ENCODE results near the gene SHMT2. TPM values are rescaled to one million over a fixed set of nuclear protein-coding genes. Genes with fewer than 3 reads are reported as not detected.
A peak's percentile ranks its signal among the peaks of the same experiment; 100 is the strongest.

SHMT2 gene
- polyA plus RNA-seq, 3 donors, result 82.5 to 90.7 (median 89.9) TPM

DNA sequence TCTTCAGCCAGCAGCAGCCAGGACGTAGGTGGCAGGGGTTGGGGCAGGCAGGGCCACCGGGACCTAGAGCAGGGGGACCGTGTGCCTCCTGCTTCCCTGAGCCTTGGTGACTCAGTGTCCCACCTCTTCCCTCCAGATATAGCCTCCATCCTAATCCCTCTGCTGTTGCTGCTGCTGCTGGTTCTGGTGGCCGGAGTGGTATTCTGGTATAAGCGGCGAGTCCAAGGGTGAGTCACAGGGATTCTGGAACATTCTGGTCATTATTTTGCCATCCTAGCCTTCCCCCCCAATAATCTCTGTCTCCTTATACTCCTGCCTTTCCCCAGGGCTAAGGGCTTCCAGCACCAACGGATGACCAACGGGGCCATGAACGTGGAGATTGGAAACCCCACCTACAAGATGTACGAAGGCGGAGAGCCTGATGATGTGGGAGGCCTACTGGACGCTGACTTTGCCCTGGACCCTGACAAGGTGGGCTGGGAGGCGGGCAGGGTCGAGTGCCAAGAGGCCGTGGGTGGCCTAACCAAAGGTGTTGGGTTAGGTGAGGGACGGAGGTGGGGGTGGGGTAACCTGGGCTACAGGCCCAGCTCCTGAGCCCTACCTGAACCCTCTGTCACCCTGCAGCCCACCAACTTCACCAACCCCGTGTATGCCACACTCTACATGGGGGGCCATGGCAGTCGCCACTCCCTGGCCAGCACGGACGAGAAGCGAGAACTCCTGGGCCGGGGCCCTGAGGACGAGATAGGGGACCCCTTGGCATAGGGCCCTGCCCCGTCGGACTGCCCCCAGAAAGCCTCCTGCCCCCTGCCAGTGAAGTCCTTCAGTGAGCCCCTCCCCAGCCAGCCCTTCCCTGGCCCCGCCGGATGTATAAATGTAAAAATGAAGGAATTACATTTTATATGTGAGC is 17.5 kb upstream of the SHMT2 start:
- DNase-seq, result no peak

DNA sequence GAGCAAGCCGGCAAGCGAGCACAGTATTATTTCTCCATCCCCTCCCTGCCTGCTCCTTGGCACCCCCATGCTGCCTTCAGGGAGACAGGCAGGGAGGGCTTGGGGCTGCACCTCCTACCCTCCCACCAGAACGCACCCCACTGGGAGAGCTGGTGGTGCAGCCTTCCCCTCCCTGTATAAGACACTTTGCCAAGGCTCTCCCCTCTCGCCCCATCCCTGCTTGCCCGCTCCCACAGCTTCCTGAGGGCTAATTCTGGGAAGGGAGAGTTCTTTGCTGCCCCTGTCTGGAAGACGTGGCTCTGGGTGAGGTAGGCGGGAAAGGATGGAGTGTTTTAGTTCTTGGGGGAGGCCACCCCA is 16.8 kb upstream of the SHMT2 start:
- DNase-seq, result no peak

DNA sequence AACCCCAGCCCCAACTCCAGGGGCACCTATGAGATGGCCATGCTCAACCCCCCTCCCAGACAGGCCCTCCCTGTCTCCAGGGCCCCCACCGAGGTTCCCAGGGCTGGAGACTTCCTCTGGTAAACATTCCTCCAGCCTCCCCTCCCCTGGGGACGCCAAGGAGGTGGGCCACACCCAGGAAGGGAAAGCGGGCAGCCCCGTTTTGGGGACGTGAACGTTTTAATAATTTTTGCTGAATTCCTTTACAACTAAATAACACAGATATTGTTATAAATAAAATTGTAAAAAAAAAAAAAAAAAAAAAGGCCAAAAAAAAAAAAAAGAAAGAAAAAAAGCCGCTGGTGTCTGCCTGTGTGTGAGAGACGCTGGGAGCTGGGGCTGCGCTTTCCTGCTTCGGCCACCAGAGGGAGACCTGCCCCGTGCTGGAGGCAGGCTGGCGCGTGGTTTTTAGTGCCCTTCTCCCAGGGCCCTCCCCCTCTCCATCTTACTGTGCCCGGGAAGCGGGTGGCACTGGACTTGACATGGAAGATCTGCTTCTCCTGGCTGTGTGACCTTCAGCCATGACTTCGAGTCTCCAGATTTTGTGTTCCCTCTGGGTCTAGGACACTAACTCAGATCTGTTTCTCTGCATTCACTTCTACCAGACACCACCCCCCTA is 16.3 kb upstream of the SHMT2 start:
- DNase-seq, result peak; percentile 82

DNA sequence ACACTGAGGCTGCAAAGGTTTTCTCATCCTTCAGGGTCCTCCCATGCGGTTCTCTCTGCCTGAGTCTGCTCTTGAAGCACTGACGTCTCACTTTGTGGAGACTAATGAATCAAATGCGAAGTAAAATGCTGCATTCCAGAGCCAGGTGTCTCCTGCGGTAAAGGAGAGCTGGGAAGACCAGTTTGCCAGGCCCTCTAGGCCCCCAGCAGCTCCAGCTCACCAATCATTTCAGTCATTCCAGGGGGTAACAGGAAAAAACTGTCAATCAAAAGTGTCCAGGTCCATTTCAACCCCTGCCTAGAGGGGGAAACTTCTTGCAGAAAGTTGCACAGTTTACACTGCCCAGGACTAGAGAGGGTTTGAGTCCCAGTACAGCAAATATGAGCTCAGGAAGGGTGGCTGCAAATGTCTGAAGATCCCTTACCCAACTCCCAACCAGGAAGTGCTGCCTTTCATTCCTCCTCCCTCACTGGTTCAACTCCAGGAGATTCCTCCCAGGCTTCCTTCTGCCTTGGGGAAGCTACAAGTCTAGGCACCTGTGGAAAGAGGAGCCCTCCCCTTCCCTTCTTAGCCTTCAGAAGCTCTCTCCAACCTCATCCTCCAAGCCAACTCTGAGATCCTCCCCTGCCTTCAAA is 15.6 kb upstream of the SHMT2 start:
- DNase-seq, result no peak

DNA sequence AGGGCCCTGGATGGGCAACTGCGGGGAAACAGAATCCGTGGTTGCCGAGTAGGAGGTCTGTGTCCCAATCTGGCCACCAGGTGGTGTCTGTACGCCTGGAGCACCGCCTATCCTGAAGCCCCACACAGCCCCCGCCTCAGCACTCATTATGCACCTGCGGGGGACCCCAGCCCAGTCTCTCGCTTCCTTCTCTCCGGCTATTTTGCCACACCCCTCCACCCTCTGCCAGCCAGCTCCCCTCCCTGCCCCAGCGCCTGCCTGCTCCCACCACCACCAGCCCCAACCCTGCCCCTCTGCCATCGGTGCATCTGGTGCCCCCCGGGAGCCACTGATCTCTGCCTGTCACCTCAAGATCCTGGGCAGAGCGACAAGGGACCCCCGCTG is 15.1 kb upstream of the SHMT2 start:
- DNase-seq, result no peak

DNA sequence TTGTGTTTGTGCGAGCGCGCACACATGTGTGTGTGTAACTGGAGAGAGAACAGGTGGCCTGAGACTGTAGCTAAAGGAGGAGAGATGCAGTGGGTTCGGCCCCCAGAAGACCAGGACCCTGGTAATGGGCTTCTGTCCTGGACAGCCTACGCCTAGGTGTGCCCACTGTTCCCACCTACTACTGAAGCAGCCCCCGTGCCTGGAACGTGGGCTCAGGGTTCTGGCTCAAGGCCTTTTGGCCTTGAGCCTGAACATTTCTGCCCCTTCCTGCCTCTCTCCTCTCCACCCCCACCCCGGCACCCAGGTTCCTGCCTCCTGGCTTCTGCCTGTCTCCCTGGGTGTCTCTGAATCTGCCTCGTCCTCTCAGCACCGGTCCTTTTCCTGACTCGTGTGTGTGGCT is 14.4 kb upstream of the SHMT2 start:
- DNase-seq, result no peak

DNA sequence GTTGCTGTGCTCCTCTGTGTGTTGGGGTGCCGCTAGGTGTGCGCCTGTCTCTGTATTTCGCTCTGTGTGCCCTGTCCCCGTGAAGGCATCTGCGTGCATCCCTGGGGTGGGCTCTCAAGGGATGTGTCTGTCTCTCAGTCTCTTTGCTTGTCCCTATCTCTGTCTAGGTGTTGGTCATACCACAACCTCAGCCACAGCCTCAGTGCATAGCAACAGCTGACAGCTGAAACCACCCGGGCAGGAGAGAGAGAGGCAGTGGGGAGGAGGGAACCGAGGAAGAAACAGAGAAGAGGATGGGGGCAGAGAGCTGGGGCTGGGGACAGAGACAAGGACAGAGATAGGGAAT is 13.9 kb upstream of the SHMT2 start:
- DNase-seq, result no peak

DNA sequence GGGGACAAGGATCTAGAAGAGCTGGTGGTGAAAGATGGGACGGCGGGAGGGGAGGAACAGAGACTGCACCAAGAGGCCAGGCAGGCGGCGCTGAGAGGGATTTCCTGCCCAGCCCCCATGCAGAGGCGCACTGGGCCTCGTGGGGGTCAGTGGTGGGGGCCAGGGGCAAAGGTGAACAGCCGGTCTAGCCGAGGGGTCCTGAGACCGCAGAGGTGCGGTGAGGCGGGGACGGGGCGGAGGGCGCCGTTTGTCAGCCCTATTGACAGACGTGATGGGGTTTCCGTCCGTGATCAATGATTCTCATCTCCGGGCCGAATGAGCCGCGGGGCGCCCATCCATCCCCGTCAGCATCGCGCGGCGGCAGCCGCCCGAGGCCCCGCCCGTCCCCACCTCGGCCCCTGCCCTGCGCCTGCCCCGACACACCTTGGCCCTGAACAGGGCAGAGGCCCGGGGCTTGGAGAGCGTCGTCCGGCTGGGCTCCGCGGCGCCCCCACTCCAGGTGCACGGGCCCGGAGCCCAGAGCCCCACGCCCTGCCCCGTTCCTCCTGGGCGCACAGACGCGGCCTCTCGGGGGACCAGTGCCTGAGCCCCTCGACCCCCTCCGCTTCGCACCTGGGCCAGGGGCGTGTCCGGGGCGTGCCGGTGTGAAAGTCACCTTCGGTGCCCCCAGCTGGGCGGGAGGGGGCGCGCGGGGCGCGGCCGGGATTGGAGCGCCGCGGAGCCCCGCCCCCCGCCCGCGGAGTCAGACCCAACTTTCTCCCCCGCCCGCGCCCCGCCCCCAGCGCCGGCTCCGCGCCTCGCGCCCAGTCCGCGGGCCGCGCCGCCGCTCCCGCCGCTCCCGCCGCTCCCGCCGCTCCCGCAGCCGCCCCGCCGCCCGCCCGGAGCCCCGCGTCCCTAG is 13.2 kb upstream of the SHMT2 start, which contains the start of gene NXPH4:
Gene NXPH4 (plus strand): TSS at position 781 of the 898 bp plus-strand sequence. CDS start 176 bp downstream, outside the sequence.
- DNase-seq, result no peak

DNA sequence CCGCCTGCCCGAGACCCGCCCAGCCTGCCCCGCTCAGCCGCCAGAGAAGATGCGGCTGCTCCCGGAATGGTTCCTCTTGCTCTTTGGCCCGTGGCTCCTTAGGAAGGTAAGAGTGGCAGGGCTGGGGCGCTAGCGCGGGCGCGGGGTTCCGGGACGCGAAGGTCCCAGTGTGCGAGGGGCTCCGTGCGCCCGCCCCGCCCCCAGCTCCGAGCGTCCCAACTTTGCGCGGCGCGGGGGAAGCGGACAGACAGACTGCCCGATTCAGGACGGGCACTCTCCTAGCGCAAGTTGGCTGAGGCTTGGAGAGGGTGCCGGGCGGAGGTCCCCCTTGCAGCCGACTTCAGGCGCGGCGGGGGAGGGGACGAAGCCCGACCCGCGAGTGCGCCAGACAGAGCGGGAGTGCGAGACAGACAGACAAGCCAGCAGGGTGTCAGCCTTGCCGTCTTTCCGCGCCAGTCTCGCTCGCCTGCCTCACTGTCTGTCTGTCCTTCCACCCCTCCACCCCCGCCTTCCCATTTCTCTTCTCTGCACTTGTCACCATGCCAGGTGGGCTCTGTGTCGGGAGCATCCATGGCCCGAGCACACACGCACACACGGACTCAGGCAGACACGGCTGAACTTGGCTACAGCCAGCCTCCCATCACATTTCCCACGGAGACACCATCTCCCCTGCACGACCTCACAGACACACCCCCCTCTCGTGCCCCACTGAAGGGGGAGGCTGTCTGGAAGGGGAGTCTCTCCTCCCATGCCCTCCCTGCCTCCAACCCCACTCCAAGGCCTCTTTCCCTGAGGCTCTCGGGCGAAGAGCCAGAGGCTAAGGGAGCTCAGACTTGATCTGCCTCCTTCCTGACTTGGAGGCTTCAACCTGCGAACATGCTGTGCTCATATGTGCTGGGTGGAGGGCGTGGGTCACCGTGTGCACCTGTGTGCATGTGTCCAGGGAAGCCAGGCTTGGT is 12.3 kb upstream of the SHMT2 start:
- DNase-seq, result no peak

DNA sequence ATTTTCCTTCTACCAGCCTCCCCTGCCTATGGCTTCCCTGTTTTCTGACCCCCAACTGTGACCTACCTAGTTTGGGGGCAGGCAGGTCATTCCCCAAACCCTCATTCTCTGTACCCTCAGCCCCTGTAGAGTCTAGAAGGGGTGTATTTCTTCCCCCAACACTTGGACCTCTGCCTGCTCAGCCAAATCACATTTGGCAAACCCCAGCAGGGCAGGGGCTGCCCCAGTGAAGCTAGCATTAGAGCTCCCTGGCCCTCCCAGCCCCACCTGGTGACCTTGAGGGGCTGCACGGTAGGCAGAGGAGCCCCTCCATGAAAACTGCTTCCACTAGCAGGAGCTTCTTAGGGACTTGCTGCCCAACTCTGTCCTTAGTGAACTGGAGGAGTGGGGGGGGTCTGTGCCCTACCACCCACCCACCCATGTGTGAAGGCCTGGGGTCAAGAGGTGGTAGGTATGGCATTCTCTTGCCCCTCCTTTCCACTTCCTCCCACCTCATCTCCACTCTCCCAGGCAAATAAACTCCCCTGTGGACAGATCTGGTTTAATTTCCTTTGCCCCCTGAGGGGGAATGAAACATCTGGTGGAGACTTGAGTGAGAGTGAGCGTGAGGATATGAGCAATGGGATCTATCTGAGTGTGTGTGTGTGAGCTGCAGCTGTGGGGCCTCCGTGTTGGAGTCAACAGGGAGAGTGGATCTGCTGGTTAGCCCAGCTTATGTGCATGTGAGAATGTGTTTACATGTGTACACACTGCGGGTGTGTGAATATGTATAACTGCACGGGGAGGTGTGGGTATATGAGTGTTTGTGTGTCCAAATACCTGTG is 11.3 kb upstream of the SHMT2 start:
- no peak for DNase-seq

DNA sequence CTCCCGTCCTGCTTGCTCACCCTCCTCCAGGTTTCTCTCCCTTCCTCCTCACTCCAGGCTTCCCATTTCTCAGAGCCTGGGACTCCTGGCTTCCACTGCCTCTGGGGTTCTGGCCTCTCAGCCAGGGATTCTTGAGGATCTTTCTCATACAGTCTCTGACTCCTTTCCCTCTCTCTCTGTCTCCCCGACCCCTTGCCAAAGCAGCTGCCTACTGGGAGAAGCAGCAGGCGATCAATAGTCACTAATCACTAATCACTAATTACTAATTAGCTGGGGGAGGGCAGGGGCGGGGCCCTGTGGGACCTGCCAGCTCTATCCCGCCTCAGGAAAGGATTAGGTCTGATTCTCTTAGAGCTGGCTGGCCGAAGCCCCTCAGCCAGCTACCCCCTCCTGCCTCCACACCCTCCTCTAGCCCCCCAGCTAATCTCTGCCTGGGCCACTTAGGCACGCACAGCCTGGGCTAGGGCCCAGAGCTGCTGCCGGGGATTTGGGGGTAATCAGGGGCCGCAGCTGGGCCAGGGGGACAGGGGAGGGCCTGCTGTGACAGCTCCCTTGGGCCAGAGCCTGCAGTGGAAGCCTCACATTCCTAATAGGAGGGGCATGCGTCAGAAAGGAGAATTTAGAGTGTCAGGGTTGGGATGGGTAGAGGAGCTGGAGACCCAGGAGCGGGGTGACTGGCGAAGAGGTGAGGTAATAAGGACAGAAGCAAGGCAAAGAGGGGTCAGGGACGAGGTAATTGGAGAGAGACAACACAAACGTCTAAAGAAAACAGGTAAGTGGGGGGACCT is 10.1 kb upstream of the SHMT2 start:
- DNase-seq, result no peak

DNA sequence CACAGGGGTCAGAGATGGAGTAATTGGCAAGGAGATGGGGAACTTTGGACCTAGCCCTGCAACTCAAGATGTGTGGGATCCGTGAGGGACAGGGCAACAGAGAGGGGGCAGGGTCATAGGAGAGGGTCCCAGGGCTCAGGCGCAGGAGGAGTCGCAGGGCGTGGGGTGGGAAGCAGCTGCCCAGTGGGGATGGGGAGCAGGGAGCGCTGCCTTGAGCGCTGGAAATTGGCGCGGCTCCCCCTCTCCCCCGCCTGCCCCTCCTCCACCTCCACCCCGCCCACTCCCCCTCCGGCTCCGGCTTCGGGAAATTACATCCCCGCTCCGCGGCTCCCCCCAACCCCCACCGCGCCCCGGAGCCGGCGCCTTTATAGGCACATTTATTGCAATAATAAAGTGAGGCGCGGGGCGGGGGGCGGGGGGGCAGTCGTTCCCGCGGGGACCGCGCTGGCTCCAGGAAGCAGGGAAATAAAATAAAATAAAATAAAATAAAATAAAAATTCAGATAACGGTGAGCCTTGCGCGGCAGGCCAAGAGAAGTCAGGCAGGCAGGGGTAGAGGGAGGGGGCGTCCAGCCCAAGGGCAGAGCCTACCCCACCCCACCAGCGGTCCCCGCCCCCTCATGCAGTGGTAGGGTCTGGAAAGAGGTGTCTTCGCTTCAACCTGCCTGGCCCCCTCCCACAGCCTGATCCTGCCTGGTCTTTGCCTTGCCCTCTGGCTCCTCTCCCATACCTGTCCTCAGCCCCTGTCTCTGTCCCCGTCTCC is 9.3 kb upstream of the SHMT2 start:
- DNase-seq, result no peak

DNA sequence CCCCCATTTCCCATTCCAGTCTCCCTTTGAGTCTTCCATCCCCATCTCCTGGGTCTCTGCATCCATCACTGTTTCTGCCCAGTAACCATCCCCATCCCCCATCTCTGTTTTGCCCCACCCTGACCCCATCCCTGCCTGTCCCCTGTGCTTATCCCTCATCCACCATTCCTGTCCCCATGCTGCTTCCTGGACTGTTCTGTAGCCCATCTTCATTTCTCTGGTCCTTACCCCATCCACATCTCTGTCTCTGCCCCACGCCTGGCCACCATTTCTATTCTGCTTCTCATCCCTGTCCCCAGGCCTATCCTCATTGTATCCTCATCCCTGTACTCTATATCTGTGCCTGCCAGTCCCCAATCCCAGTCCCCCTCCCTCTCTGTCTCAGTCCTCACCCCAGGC is 8.7 kb upstream of the SHMT2 start:
- DNase-seq, result no peak

DNA sequence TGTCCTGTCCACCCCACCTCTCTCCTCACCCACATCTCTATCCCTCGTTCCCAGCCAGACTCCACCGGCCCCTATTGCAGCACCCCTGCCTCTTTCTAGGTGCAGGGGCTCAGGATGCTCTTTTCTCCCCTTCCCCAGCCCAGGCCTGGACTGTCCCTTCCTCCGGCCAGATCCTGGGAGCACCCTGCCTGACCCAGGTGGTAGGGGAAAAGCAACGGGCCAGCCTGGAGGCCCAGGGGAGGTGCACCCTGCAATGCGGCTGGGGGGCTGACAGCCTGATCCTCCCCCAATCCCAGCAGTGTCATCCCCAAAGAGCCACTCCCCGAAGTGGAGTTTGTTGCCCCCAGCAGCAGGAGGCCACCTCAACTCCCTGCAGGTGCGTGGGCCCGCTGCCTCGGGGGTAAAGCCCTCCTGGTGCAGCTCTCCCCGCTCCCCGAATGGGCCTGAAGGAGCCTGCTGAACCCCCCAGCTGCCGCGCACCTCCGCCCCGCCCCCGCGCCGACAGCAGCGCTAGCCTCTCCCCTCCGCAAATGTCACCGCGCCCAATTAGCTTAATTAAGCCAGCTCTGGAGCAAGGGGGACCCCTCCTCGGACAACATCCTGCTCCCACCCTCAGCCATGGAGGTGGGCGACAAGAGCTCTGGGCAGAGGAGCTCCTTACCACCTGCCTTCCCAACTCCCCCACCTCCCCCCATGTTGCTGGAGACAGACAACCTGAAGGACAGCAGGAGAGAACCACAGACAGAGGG is 8.2 kb upstream of the SHMT2 start:
- no peak for DNase-seq

DNA sequence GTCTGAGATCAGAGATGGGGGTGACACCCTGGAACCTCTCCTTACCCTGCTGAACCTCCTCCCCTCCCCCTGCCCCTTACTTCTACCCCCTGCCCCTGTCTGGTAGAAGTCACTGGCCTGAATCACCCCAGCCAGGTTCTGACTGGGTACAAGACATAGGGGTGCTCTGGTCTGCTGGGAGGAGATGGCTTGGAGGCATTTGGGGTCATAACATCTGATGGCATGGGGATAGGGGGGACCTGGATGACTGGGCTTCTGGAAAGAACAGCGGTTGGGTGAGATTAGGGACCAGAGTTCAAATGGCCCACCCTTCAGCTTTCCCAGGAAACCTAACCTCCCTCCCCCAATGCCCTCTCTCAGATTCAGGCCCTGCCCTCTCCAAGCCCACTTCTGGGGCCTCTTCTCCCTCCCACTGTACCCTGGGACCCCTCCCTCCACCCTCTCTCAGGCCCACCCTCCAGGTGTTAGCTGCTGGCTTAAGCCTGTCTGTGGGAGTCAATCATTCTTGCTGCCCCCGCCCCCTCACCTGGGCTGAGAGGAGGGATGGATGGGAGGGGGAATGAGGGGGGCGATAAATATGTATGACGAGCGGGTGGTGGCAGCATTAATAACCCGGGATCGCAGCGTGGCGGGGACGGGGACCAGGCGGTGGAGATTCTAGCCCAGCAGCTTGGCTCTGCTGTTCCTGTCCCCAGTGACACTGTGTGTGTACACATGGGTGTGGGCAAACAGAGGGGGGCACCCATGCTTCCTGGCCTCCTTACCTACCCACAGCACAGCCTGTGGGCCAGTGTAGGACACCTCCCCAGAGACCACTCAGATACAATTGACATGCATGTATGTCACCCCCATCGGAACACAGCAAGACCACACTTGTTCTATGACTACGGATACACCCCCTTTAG is 7.0 kb upstream of the SHMT2 start:
- no peak for DNase-seq

Measured in renal pelvis (tissue), 4 donors.